MM.1S (cell line): ENCODE results near the gene METTL24.

Experiments
- DNase-seq: peaks from one replicate; pipeline ENCODE4 v3.0.0-alpha.2; 2015
- H2AFZ ChIP-seq: fragments of 300-600 bp; sonication (generic); 2 replicates; pipeline ENCODE4 v1.6.0; 2016; ENCODE audit warnings: antibody characterized with exemption, low read length
- H3F3A ChIP-seq: fragments of 300-600 bp; sonication (generic); 2 replicates; pipeline ENCODE4 v1.6.1; 2016; ENCODE audit warnings: mild to moderate bottlenecking, antibody characterized with exemption, low read length, moderate library complexity, mixed read lengths; ENCODE audit not compliant: insufficient read depth
- H3K27ac ChIP-seq: fragments of 300-600 bp; sonication (generic); 2 replicates; pipeline ENCODE4 v1.5.1; 2016; ENCODE audit warnings: mild to moderate bottlenecking, low read length
- H3K27me3 ChIP-seq: fragments of 300-600 bp; sonication (generic); replicated peaks from 2 replicates; pipeline ENCODE4 v1.6.0; 2016; ENCODE audit warnings: low read length; ENCODE audit not compliant: insufficient read depth
- H3K36me3 ChIP-seq: fragments of 300-600 bp; sonication (generic); replicated peaks from 2 replicates; pipeline ENCODE4 v1.6.1; 2016; ENCODE audit warnings: mild to moderate bottlenecking, low read length, mixed read lengths; ENCODE audit not compliant: insufficient read depth
- H3K4me1 ChIP-seq: fragments of 300-600 bp; sonication (generic); 2 replicates; pipeline ENCODE4 v1.6.1; 2016; ENCODE audit warnings: low read length, mixed read lengths
- H3K4me2 ChIP-seq: fragments of 300-600 bp; sonication (generic); 2 replicates; pipeline ENCODE4 v1.6.0; 2016; ENCODE audit warnings: low read depth, low read length
- H3K4me3 ChIP-seq: fragments of 300-600 bp; sonication (generic); 2 replicates; pipeline ENCODE4 v1.5.1; 2016; ENCODE audit warnings: low read length, mixed read lengths
- H3K79me2 ChIP-seq: fragments of 300-600 bp; sonication (generic); 2 replicates; pipeline ENCODE4 v1.6.1; 2016; ENCODE audit warnings: mixed run types, low read length, mixed read lengths
- H3K9ac ChIP-seq: fragments of 300-600 bp; sonication (generic); 2 replicates; pipeline ENCODE4 v1.6.1; 2016; ENCODE audit warnings: low read length, mixed read lengths
- H3K9me2 ChIP-seq: fragments of 300-600 bp; sonication (generic); replicated peaks from 2 replicates; pipeline ENCODE4 v1.6.1; 2016; ENCODE audit warnings: mild to moderate bottlenecking, low read length, mixed read lengths; ENCODE audit not compliant: insufficient read depth
- H3K9me3 ChIP-seq: fragments of 300-600 bp; sonication (generic); replicated peaks from 2 replicates; pipeline ENCODE4 v1.6.1; 2016; ENCODE audit warnings: mild to moderate bottlenecking, low read length, mixed read lengths; ENCODE audit not compliant: insufficient read depth
- H4K20me1 ChIP-seq: fragments of 300-600 bp; sonication (generic); 2 replicates; pipeline ENCODE4 v1.6.1; 2016; ENCODE audit warnings: mild to moderate bottlenecking, low read length, moderate library complexity, mixed read lengths; ENCODE audit not compliant: insufficient read depth
- CTCF ChIP-seq: fragments of 300-600 bp; sonication (generic); IDR thresholded peaks from 2 replicates; pipeline ENCODE4 v1.5.1; 2016; ENCODE audit warnings: antibody characterized with exemption, low read length, mixed read lengths
- EZH2 ChIP-seq: fragments of 300-600 bp; sonication (generic); optimal IDR thresholded peaks from 2 replicates; pipeline ENCODE3; 2017; ENCODE audit warnings: low read depth, mild to moderate bottlenecking, antibody characterized with exemption, low read length, mixed read lengths
- EZH2phosphoT487 ChIP-seq: fragments of 300-600 bp; sonication (generic); IDR thresholded peaks from 2 replicates; pipeline ENCODE4 v1.6.1; 2018; ENCODE audit warnings: antibody characterized with exemption, low read length

METTL24 gene

GRCh38 chr6:110221738-110222137 lies 136.4 kb downstream of the METTL24 start:
- no peaks in the 10 kb centered on the region for H3K9me2 ChIP-seq
- no peak overlapping the region for H3K4me3 ChIP-seq
- no peaks in the 10 kb centered on the region for H3K4me1 ChIP-seq
- H3K79me2 ChIP-seq: no peaks in the 10 kb centered on the region
- H3K4me2 ChIP-seq: no peak overlapping the region
- no peaks in the 10 kb centered on the region for H3F3A ChIP-seq
- DNase-seq: no peak
- no peaks in the 10 kb centered on the region for H4K20me1 ChIP-seq
- H3K9me3 ChIP-seq: no peaks in the 10 kb centered on the region
- TF ChIP-seq EZH2: no peak
- TF ChIP-seq CTCF: no peak
- TF ChIP-seq EZH2phosphoT487: no peak
- H3K9ac ChIP-seq: no peak overlapping the region
- H3K27ac ChIP-seq: no peak overlapping the region
- H3K27me3 ChIP-seq: no peaks in the 10 kb centered on the region
- no peak overlapping the region for H2AFZ ChIP-seq
- H3K36me3 ChIP-seq: peaks cover 5% of the 10 kb centered on the region

GRCh38 chr6:110217266-110217665 lies 140.9 kb downstream of the METTL24 start:
- no peak overlapping the region for H2AFZ ChIP-seq
- no peaks in the 10 kb centered on the region for H3K79me2 ChIP-seq
- no peaks in the 10 kb centered on the region for H4K20me1 ChIP-seq
- H3K4me1 ChIP-seq: no peaks in the 10 kb centered on the region
- no peak overlapping the region for H3K9ac ChIP-seq
- no peak overlapping the region for H3K27ac ChIP-seq
- DNase-seq: no peak
- H3K9me2 ChIP-seq: no peaks in the 10 kb centered on the region
- no peaks in the 10 kb centered on the region for H3K27me3 ChIP-seq
- peaks cover 5% of the 10 kb centered on the region for H3K36me3 ChIP-seq
- TF ChIP-seq EZH2phosphoT487 (no peak), CTCF (no peak), EZH2 (no peak)
- no peak overlapping the region for H3K4me2 ChIP-seq
- H3K9me3 ChIP-seq: no peaks in the 10 kb centered on the region
- no peaks in the 10 kb centered on the region for H3F3A ChIP-seq
- no peak overlapping the region for H3K4me3 ChIP-seq

GRCh38 chr6:110216140-110216539 lies 142.0 kb downstream of the METTL24 start:
- Histone ChIP-seq H3K27ac (no peak overlapping the region), H4K20me1 (no peaks in the 10 kb centered on the region), H3K4me1 (no peaks in the 10 kb centered on the region), H3K9ac (no peak overlapping the region), H3K4me2 (no peak overlapping the region), H3K9me2 (no peaks in the 10 kb centered on the region), H2AFZ (no peak overlapping the region), H3K9me3 (no peaks in the 10 kb centered on the region), H3F3A (no peaks in the 10 kb centered on the region), H3K79me2 (no peaks in the 10 kb centered on the region), H3K4me3 (no peak overlapping the region), H3K36me3 (peaks cover 5% of the 10 kb centered on the region), H3K27me3 (no peaks in the 10 kb centered on the region)
- DNase-seq: no peak
- TF ChIP-seq EZH2: no peak
- no peak for TF ChIP-seq EZH2phosphoT487
- no peak for TF ChIP-seq CTCF
